ENCODE results near the gene ADAP2. TPM values are rescaled to one million over a fixed set of nuclear protein-coding genes. Genes with fewer than 3 reads are reported as not detected.

ADAP2 gene
- total RNA-seq, 1 donor from 2014 or later: 0.36 TPM

DNA sequence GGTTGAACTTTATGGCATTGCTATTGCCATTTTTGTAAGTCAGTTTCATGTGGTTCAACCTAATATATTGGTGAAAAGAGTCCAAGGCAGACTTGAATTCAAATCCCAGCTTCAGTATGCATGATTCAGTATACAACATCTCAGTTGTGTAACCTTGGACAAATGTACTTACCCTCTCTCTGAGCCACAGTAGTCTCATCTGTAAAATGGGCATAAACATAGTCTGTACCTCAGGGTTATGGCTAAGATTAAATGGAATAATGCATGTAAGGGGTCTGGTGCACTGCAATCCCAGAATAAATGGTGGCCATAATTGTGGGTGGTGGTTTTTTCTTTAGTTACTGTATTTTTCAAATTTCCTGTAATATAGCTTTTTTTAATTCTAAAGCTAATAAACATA, 4.7 kb upstream of the ADAP2 start:
- H3K4me3 Mint-ChIP-seq: no peak overlapping the region
- H3K36me3 Mint-ChIP-seq: no peaks in the 10 kb centered on the region
- no peak for DNase-seq (ENCODE audit: low spot score in 2 of 2, unreplicated experiment in 2 of 2)
- H3K27me3 Mint-ChIP-seq (ENCODE audit: low read depth): peaks cover 55% of the 10 kb centered on the region
- TF ChIP-seq, protein P1, sequence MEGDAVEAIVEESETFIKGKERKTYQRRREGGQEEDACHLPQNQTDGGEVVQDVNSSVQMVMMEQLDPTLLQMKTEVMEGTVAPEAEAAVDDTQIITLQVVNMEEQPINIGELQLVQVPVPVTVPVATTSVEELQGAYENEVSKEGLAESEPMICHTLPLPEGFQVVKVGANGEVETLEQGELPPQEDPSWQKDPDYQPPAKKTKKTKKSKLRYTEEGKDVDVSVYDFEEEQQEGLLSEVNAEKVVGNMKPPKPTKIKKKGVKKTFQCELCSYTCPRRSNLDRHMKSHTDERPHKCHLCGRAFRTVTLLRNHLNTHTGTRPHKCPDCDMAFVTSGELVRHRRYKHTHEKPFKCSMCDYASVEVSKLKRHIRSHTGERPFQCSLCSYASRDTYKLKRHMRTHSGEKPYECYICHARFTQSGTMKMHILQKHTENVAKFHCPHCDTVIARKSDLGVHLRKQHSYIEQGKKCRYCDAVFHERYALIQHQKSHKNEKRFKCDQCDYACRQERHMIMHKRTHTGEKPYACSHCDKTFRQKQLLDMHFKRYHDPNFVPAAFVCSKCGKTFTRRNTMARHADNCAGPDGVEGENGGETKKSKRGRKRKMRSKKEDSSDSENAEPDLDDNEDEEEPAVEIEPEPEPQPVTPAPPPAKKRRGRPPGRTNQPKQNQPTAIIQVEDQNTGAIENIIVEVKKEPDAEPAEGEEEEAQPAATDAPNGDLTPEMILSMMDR (IDR thresholded peaks at IDR 0.05; ENCODE audit: unreplicated experiment): no peak
- no peaks in the 10 kb centered on the region for H3K4me1 Mint-ChIP-seq
- H3K27ac Mint-ChIP-seq: no peak overlapping the region
- no peaks in the 10 kb centered on the region for H3K9me3 Mint-ChIP-seq

DNA sequence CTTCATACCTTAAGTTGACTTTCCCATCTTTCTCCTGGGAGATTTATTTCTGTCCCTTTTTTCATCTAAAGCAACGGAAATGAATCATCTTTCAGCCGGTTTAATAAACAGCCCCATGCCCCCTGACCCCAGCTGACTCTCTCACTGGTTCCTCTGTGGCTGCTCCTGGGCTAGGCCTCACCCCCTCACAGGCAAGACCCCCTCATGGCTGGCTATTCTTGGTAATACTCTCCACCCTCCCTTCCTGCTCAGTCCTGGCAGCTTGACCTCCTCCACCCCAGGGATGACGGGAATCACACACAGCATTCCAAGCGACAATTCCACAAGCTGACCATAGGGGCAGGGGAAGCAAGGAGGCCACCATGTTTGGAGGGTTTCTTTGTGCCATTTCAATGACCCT, 1.5 kb upstream of the ADAP2 start:
- Mint-ChIP-seq H3K4me3 (no peak overlapping the region), H3K27ac (no peak overlapping the region), H3K9me3 (no peaks in the 10 kb centered on the region), H3K27me3 (ENCODE audit: low read depth) (peaks cover 75% of the 10 kb centered on the region), H3K36me3 (no peaks in the 10 kb centered on the region), H3K4me1 (peaks cover 5% of the 10 kb centered on the region)
- DNase-seq (ENCODE audit: low spot score in 2 of 2, unreplicated experiment in 2 of 2): no peak
- TF ChIP-seq, protein P1 (IDR thresholded peaks at IDR 0.05; ENCODE audit: unreplicated experiment): no peak

DNA sequence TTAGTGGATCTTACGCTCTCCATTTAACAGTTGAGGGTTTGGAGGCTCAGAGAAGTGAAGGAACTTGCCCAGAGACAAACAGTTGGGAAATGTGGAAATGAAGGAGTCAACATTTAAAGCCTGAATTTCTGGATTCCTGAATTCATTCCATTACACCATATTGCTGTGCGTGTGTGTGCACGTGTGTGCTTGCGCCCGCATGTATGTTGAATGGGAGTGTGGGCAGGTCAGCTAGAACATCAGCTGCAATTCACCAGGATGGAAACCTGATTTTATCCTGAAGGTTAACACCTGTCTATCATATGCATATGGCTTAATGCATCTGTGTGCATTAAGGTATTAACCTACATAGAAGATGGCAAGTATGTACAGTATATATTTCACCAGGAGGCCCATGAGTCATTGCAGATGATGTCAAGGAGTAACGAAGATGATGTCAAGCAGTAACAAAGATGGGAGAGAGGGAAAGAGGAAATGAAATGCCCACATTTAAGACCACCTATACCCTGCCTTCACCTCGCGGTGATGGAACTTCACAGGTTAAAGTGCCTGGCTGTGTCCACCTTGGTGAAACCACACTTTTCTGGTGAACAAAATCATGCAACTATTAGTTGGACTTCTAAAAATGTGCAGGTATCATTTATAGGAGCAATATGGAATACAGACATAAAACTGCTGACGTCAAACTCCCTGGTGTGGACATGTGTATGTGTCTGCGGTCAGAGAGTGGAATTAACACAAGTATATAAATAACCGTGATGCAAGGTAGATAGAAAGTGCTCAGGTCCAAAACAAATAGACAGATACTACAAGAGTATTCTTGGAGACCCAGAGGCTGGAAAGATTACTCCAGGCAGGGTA, 832 bp upstream of the ADAP2 start:
- Mint-ChIP-seq H3K27me3 (ENCODE audit: low read depth) (peaks cover 74% of the 10 kb centered on the region), H3K9me3 (no peaks in the 10 kb centered on the region), H3K4me3 (peak overlapping the region; percentile 69), H3K36me3 (no peaks in the 10 kb centered on the region), H3K27ac (no peak overlapping the region), H3K4me1 (peaks cover 5% of the 10 kb centered on the region)
- no peak for DNase-seq (ENCODE audit: low spot score in 2 of 2, unreplicated experiment in 2 of 2)
- TF ChIP-seq, protein P1 (IDR thresholded peaks at IDR 0.05; ENCODE audit: unreplicated experiment): no peak

DNA sequence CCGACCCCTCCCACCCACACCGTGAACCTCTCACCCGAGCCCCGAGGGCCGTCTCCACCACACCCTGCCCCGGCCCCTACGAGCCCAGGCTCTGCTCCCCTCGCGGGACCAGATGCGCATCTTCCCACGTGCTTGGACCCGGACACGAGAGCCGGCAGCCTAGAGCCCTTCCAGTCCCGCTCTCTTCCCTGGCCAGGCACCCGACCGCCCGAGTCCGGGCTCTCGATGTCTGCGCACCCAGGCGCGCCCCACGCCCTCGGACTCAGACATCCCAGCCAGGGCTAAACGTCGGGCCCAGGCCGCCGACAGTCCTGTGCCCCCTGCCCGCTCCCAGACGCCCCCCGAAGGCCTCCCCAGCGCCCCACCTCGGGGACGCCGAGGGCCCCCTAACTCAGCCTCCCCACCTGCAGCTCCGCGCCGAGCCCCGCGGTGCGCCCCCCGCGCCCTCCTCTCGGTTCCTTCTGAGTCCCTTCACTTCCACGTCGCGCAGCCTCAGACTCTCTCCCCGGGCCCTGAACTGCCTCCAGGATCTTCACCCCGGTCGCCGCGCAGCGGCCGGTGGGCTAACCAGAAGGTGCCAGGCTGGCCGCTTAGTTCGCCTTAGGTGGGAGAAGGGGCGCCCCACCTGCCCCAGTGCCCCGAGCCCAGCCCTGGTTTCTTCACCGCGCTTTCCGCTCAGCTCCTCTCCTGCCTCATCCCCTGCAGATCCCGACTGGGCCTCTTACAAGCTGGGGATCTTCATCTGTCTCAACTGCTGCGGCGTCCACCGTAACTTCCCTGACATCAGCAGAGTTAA, 688 bp downstream of the ADAP2 start:
- H3K9me3 Mint-ChIP-seq: no peaks in the 10 kb centered on the region
- H3K4me3 Mint-ChIP-seq: peak overlapping the region; percentile 59
- TF ChIP-seq, protein P1 (IDR thresholded peaks at IDR 0.05; ENCODE audit: unreplicated experiment): no peak
- H3K4me1 Mint-ChIP-seq: peaks cover 5% of the 10 kb centered on the region
- peak; percentile 23 to 44 for DNase-seq (ENCODE audit: low spot score in 2 of 2, unreplicated experiment in 2 of 2)
- peaks cover 83% of the 10 kb centered on the region for H3K27me3 Mint-ChIP-seq (ENCODE audit: low read depth)
- H3K27ac Mint-ChIP-seq: no peak overlapping the region
- H3K36me3 Mint-ChIP-seq: no peaks in the 10 kb centered on the region

DNA sequence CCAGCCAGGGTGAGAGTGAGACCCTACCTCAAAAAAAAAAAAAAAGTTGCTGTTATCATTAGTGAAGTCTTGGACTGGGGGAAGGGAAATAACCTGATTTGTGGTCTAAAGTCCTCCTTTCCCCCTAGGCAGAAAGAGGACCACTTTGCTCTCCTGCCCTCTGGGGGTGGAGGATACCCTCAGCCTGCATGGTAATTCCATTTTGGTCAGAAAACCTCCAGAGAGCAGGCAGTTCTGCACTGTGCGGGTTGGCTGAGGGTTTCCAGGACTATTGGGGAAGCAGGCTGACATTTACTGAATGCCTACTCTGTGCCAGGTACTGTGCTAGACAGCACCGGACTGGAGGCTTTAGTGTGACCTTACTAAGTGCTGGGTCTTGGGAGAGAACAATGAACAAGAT, 2.6 kb downstream of the ADAP2 start:
- Mint-ChIP-seq H3K27me3 (ENCODE audit: low read depth) (peaks cover 70% of the 10 kb centered on the region), H3K4me1 (peaks cover 5% of the 10 kb centered on the region), H3K36me3 (no peaks in the 10 kb centered on the region), H3K9me3 (no peaks in the 10 kb centered on the region), H3K4me3 (no peak overlapping the region), H3K27ac (no peak overlapping the region)
- DNase-seq (ENCODE audit: low spot score in 2 of 2, unreplicated experiment in 2 of 2): no peak
- TF ChIP-seq, protein P1 (IDR thresholded peaks at IDR 0.05; ENCODE audit: unreplicated experiment): no peak

All from mesothelial cell of epicardium (in vitro differentiated cells).